ENCODE results near the gene OPRD1.
"Not testable (repeated sequence)": the region's sequence is repeated elsewhere in the genome, so short reads cannot be mapped to it uniquely, and the experiment has no call there.

OPRD1 gene

GRCh38 chr1:28840928-28841544, 29.1 kb downstream of the OPRD1 start:
- Histone ChIP-seq H3K4me3 (ENCODE audit: insufficient read depth in 1 of 2, low read depth in 1 of 2, low read length in 2 of 2) (no peak overlapping the region), H3K23ac (ENCODE audit: low read length in 2 of 2) (no peak overlapping the region), H3K36me3 (ENCODE audit: control insufficient read depth in 1 of 2, insufficient read depth in 2 of 2, low read depth in 1 of 2, low read length in 2 of 2) (no peaks in the 10 kb centered on the region), H3K4me2 (ENCODE audit: low read length, poor library complexity, severe bottlenecking) (no peak overlapping the region), H2AK5ac (ENCODE audit: low read length, severe bottlenecking) (no peak overlapping the region), H3K18ac (ENCODE audit: low read depth in 1 of 2, low read length in 2 of 2) (no peak overlapping the region), H3K79me1 (replicated peaks; ENCODE audit: low read length, poor library complexity, severe bottlenecking) (no peaks in the 10 kb centered on the region), H3K4me1 (ENCODE audit: control insufficient read depth, insufficient read depth, low read depth, low read length) (no peaks in the 10 kb centered on the region), H3K9ac (ENCODE audit: low read length) (no peak overlapping the region), H3K27me3 (ENCODE audit: control insufficient read depth in 1 of 2, insufficient read depth in 1 of 2, low read length in 2 of 2) (peaks cover 35 to 50% of the 10 kb centered on the region in 2 experiments), H4K8ac (ENCODE audit: low read length) (no peak overlapping the region), H3K4ac (ENCODE audit: low read depth in 1 of 2, low read length in 2 of 2) (no peak overlapping the region), H2BK12ac (ENCODE audit: low read length in 2 of 2) (no peak overlapping the region), H3K14ac (ENCODE audit: low read length in 2 of 2) (no peak overlapping the region), H3K27ac (ENCODE audit: low read length, poor library complexity, severe bottlenecking) (no peak overlapping the region), H2BK5ac (ENCODE audit: low read depth, low read length, poor library complexity, severe bottlenecking) (no peak overlapping the region), H3K9me3 (ENCODE audit: control insufficient read depth, low read length) (no peaks in the 10 kb centered on the region), H2BK120ac (ENCODE audit: low read depth, low read length) (no peak overlapping the region), H2AFZ (ENCODE audit: low read depth, low read length) (no peak overlapping the region), H2BK15ac (ENCODE audit: low read depth, poor library complexity, severe bottlenecking) (no peak overlapping the region), H4K91ac (ENCODE audit: low read length) (no peak overlapping the region)
- 86% methylated on average over 8 of the region's 8 CpGs for WGBS
- no peak for DNase-seq

GRCh38 chr1:28845786-28846543, 34.0 kb downstream of the OPRD1 start:
- Histone ChIP-seq H3K4me1 (ENCODE audit: control insufficient read depth, insufficient read depth, low read depth, low read length) (no peaks in the 10 kb centered on the region), H4K8ac (ENCODE audit: low read length) (no peak overlapping the region), H3K4ac (ENCODE audit: low read depth in 1 of 2, low read length in 2 of 2) (no peak overlapping the region), H3K14ac (ENCODE audit: low read length in 2 of 2) (no peak overlapping the region), H3K9ac (ENCODE audit: low read length) (no peak overlapping the region), H2BK120ac (ENCODE audit: low read depth, low read length) (no peak overlapping the region), H2BK5ac (ENCODE audit: low read depth, low read length, poor library complexity, severe bottlenecking) (no peak overlapping the region), H2BK12ac (ENCODE audit: low read length in 2 of 2) (no peak overlapping the region), H3K27me3 (ENCODE audit: control insufficient read depth in 1 of 2, insufficient read depth in 1 of 2, low read length in 2 of 2) (peaks cover 8 to 28% of the 10 kb centered on the region in 2 experiments), H2BK15ac (ENCODE audit: low read depth, poor library complexity, severe bottlenecking) (no peak overlapping the region), H3K36me3 (ENCODE audit: control insufficient read depth in 1 of 2, insufficient read depth in 2 of 2, low read depth in 1 of 2, low read length in 2 of 2) (no peaks in the 10 kb centered on the region), H3K18ac (ENCODE audit: low read depth in 1 of 2, low read length in 2 of 2) (no peak overlapping the region), H4K91ac (ENCODE audit: low read length) (no peak overlapping the region), H2AFZ (ENCODE audit: low read depth, low read length) (no peak overlapping the region), H2AK5ac (ENCODE audit: low read length, severe bottlenecking) (no peak overlapping the region), H3K4me3 (ENCODE audit: insufficient read depth in 1 of 2, low read depth in 1 of 2, low read length in 2 of 2) (no peak overlapping the region), H3K23ac (ENCODE audit: low read length in 2 of 2) (no peak overlapping the region), H3K4me2 (ENCODE audit: low read length, poor library complexity, severe bottlenecking) (no peak overlapping the region), H3K79me1 (replicated peaks; ENCODE audit: low read length, poor library complexity, severe bottlenecking) (no peaks in the 10 kb centered on the region), H3K9me3 (ENCODE audit: control insufficient read depth, low read length) (no peaks in the 10 kb centered on the region), H3K27ac (ENCODE audit: low read length, poor library complexity, severe bottlenecking) (no peak overlapping the region)
- peak; percentile 7 for DNase-seq
- WGBS: 76% methylated on average over 7 of the region's 8 CpGs

GRCh38 chr1:28847207-28847606, 35.2 kb downstream of the OPRD1 start:
- H2BK12ac ChIP-seq (ENCODE audit: low read length in 2 of 2); H2BK5ac ChIP-seq (ENCODE audit: low read depth, low read length, poor library complexity, severe bottlenecking); H3K14ac ChIP-seq (ENCODE audit: low read length in 2 of 2); H2AK5ac ChIP-seq (ENCODE audit: low read length, severe bottlenecking); H3K9me3 ChIP-seq (ENCODE audit: control insufficient read depth, low read length); H3K27ac ChIP-seq (ENCODE audit: low read length, poor library complexity, severe bottlenecking); H3K79me1 ChIP-seq (replicated peaks; ENCODE audit: low read length, poor library complexity, severe bottlenecking); DNase-seq; H2BK15ac ChIP-seq (ENCODE audit: low read depth, poor library complexity, severe bottlenecking); H3K23ac ChIP-seq (ENCODE audit: low read length in 2 of 2); H3K4me3 ChIP-seq (ENCODE audit: insufficient read depth in 1 of 2, low read depth in 1 of 2, low read length in 2 of 2); H3K4me2 ChIP-seq (ENCODE audit: low read length, poor library complexity, severe bottlenecking); H3K4me1 ChIP-seq (ENCODE audit: control insufficient read depth, insufficient read depth, low read depth, low read length); H4K91ac ChIP-seq (ENCODE audit: low read length); H4K8ac ChIP-seq (ENCODE audit: low read length); H2BK120ac ChIP-seq (ENCODE audit: low read depth, low read length); H3K4ac ChIP-seq (ENCODE audit: low read depth in 1 of 2, low read length in 2 of 2); H3K18ac ChIP-seq (ENCODE audit: low read depth in 1 of 2, low read length in 2 of 2); H2AFZ ChIP-seq (ENCODE audit: low read depth, low read length); H3K9ac ChIP-seq (ENCODE audit: low read length); H3K36me3 ChIP-seq (ENCODE audit: control insufficient read depth in 1 of 2, insufficient read depth in 2 of 2, low read depth in 1 of 2, low read length in 2 of 2): not testable (repeated sequence)
- peaks cover 6 to 29% of the 10 kb centered on the region in 2 experiments for H3K27me3 ChIP-seq (ENCODE audit: control insufficient read depth in 1 of 2, insufficient read depth in 1 of 2, low read length in 2 of 2)
- WGBS: 90% methylated on average over 6 of the region's 6 CpGs

- Histone ChIP-seq H2AFZ (ENCODE audit: low read depth, low read length) (no peak overlapping the region), H3K4me2 (ENCODE audit: low read length, poor library complexity, severe bottlenecking) (no peak overlapping the region), H3K4me1 (ENCODE audit: control insufficient read depth, insufficient read depth, low read depth, low read length) (no peaks in the 10 kb centered on the region), H3K4me3 (ENCODE audit: insufficient read depth in 1 of 2, low read depth in 1 of 2, low read length in 2 of 2) (no peak overlapping the region), H3K36me3 (ENCODE audit: control insufficient read depth in 1 of 2, insufficient read depth in 2 of 2, low read depth in 1 of 2, low read length in 2 of 2) (no peaks in the 10 kb centered on the region), H3K23ac (ENCODE audit: low read length in 2 of 2) (no peak overlapping the region), H2BK120ac (ENCODE audit: low read depth, low read length) (no peak overlapping the region), H3K27me3 (ENCODE audit: control insufficient read depth in 1 of 2, insufficient read depth in 1 of 2, low read length in 2 of 2) (peaks cover 7 to 34% of the 10 kb centered on the region in 2 experiments), H3K9ac (ENCODE audit: low read length) (no peak overlapping the region), H3K79me1 (replicated peaks; ENCODE audit: low read length, poor library complexity, severe bottlenecking) (no peaks in the 10 kb centered on the region), H3K4ac (ENCODE audit: low read depth in 1 of 2, low read length in 2 of 2) (no peak overlapping the region), H3K9me3 (ENCODE audit: control insufficient read depth, low read length) (no peaks in the 10 kb centered on the region), H3K18ac (ENCODE audit: low read depth in 1 of 2, low read length in 2 of 2) (no peak overlapping the region), H3K14ac (ENCODE audit: low read length in 2 of 2) (no peak overlapping the region), H3K27ac (ENCODE audit: low read length, poor library complexity, severe bottlenecking) (no peak overlapping the region), H2AK5ac (ENCODE audit: low read length, severe bottlenecking) (no peak overlapping the region), H4K8ac (ENCODE audit: low read length) (no peak overlapping the region), H2BK5ac (ENCODE audit: low read depth, low read length, poor library complexity, severe bottlenecking) (no peak overlapping the region), H2BK12ac (ENCODE audit: low read length in 2 of 2) (no peak overlapping the region), H2BK15ac (ENCODE audit: low read depth, poor library complexity, severe bottlenecking) (no peak overlapping the region), H4K91ac (ENCODE audit: low read length) (no peak overlapping the region)
- no peak for DNase-seq
- WGBS: 62% methylated on average over 2 of the region's 3 CpGs
Measured at GRCh38 chr1:28848416-28848815, 36.4 kb downstream of the OPRD1 start.

Measured in mesenchymal stem cell (in vitro differentiated cells and primary cell).